ENCODE measurements around the gene SCUBE3. TPM values are rescaled to one million over a fixed set of nuclear protein-coding genes. Genes with fewer than 3 reads are reported as not detected.

Gene SCUBE3
- total RNA-seq, 3 donors from 2014 or later (not counting 1 experiment from before 2014, with no cell fraction given) = 0.25 to 0.31 TPM; not detected in 1

DNA sequence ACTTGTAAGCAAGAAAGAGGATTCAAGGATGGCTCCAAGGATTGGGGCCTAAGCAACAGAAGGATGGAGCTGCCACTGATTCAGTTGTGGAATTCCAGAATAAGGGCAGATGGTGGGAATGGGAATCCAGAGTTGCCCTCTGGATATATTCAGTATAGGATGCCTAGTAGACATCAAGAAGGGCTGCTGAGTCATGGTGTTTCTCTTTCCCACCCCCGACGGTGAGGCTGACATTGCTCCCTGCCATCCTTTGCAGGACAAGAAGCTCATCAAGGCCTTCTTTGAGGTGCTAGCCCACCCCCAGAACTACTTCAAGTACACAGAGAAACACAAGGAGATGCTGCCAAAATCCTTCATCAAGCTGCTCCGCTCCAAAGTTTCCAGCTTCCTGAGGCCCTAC lies 34.5 kb downstream of the SCUBE3 start:
- ATAC-seq = no peak
- no peak overlapping the region for H3K27ac Mint-ChIP-seq

DNA sequence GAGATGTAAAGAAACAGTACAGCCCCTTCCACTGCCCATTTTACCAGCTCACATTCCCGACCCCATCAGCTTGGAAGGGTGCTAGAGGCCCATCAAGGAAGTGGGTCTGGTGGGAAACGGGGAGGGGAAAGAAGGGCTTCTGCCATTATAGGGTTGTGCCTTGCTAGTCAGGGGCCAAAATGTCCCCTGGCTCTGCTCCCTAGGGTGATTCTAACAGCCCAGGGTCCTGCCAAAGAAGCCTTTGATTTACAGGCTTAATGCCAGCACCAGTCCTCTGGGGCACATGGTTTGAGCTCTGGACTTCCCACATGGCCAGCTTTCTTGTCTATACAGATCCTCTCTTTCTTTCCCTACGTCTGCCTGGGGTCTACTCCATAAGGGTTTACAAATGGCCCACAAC lies 35.2 kb downstream of the SCUBE3 start:
- H3K36me3 Mint-ChIP-seq = no peaks in the 10 kb centered on the region
- peak overlapping the region in 1 of 2 donors; percentile 39 for H3K27ac Mint-ChIP-seq

More for the DNA sequence above, 34.5 kb downstream of the SCUBE3 start:
- DNase-seq = no peak
- peaks cover 7% of the 10 kb centered on the region for H3K36me3 ChIP-seq (ENCODE audit: control insufficient read depth, insufficient read depth, low read length)
- no peak overlapping the region for H3K27ac ChIP-seq (ENCODE audit: low read length)
- H3K4me1 Mint-ChIP-seq = peaks cover 3 to 28% of the 10 kb centered on the region in 2 donors
- intact Hi-C loops (cut with micrococcal nuclease) = no loop called here
- no peaks in the 10 kb centered on the region for H3K9me3 Mint-ChIP-seq
- TF ChIP-seq, protein P1, sequence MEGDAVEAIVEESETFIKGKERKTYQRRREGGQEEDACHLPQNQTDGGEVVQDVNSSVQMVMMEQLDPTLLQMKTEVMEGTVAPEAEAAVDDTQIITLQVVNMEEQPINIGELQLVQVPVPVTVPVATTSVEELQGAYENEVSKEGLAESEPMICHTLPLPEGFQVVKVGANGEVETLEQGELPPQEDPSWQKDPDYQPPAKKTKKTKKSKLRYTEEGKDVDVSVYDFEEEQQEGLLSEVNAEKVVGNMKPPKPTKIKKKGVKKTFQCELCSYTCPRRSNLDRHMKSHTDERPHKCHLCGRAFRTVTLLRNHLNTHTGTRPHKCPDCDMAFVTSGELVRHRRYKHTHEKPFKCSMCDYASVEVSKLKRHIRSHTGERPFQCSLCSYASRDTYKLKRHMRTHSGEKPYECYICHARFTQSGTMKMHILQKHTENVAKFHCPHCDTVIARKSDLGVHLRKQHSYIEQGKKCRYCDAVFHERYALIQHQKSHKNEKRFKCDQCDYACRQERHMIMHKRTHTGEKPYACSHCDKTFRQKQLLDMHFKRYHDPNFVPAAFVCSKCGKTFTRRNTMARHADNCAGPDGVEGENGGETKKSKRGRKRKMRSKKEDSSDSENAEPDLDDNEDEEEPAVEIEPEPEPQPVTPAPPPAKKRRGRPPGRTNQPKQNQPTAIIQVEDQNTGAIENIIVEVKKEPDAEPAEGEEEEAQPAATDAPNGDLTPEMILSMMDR (IDR thresholded peaks at IDR 0.05) = no peak
- no peaks in the 10 kb centered on the region for H3K9me3 ChIP-seq (ENCODE audit: control insufficient read depth, insufficient read depth, low read length)
- no peaks in the 10 kb centered on the region for H3K27me3 Mint-ChIP-seq (ENCODE audit: low read depth in 2 of 2)
- H3K4me3 Mint-ChIP-seq = no peak overlapping the region
- WGBS (ENCODE audit: insufficient coverage) = 52% methylated on average over 3 of the region's 3 CpGs
- H3K4me3 ChIP-seq (ENCODE audit: low read length) = no peak overlapping the region
- H3K4me1 ChIP-seq (ENCODE audit: control insufficient read depth, insufficient read depth, low read length) = no peaks in the 10 kb centered on the region
- no peaks in the 10 kb centered on the region for H3K36me3 Mint-ChIP-seq
- H3K27me3 ChIP-seq (ENCODE audit: control insufficient read depth, insufficient read depth, low read length) = no peaks in the 10 kb centered on the region

DNA sequence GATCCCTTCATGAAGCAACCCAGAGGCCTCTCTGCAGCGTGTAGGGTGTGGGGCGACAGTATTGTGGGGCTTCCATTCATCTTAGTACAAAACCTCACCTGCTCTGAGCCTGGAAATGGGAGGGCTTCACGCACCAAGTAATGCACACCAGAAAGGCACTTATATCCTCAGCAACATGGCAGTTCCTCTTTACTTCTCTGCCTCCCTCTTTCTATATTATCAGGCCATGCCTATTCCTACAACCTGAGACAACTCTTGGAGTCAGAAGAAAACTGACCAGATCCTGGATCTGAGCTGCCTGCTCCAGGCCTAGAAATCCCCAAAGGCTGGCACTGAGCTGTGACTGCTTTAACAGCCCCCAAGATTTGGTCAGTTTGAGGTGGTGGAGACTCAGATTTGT lies 38.2 kb downstream of the SCUBE3 start:
- Histone ChIP-seq H3K27ac (ENCODE audit: low read length) (no peak overlapping the region), H3K4me1 (ENCODE audit: control insufficient read depth, insufficient read depth, low read length) (no peaks in the 10 kb centered on the region), H3K9me3 (ENCODE audit: control insufficient read depth, insufficient read depth, low read length) (no peaks in the 10 kb centered on the region), H3K4me3 (ENCODE audit: low read length) (no peak overlapping the region), H3K36me3 (ENCODE audit: control insufficient read depth, insufficient read depth, low read length) (no peaks in the 10 kb centered on the region), H3K27me3 (ENCODE audit: control insufficient read depth, insufficient read depth, low read length) (no peaks in the 10 kb centered on the region)
- no peaks in the 10 kb centered on the region for H3K27me3 Mint-ChIP-seq (ENCODE audit: low read depth in 2 of 2)
- no peaks in the 10 kb centered on the region for H3K36me3 Mint-ChIP-seq
- TF ChIP-seq, protein P1 (IDR thresholded peaks at IDR 0.05) = no peak
- no peaks in the 10 kb centered on the region for H3K9me3 Mint-ChIP-seq
- peaks cover 4 to 24% of the 10 kb centered on the region in 2 donors for H3K4me1 Mint-ChIP-seq
- no peak for ATAC-seq
- 100% methylated on average over 2 of the region's 3 CpGs for WGBS (ENCODE audit: insufficient coverage)
- no peak for DNase-seq
- intact Hi-C loops (cut with micrococcal nuclease) = no loop called here
- H3K27ac Mint-ChIP-seq = no peak overlapping the region
- no peak overlapping the region for H3K4me3 Mint-ChIP-seq

More for the DNA sequence above, 35.2 kb downstream of the SCUBE3 start:
- Histone ChIP-seq H3K27me3 (ENCODE audit: control insufficient read depth, insufficient read depth, low read length) (no peaks in the 10 kb centered on the region), H3K36me3 (ENCODE audit: control insufficient read depth, insufficient read depth, low read length) (peaks cover 7% of the 10 kb centered on the region), H3K27ac (ENCODE audit: low read length) (no peak overlapping the region), H3K9me3 (ENCODE audit: control insufficient read depth, insufficient read depth, low read length) (no peaks in the 10 kb centered on the region), H3K4me3 (ENCODE audit: low read length) (no peak overlapping the region), H3K4me1 (ENCODE audit: control insufficient read depth, insufficient read depth, low read length) (no peaks in the 10 kb centered on the region)
- Mint-ChIP-seq H3K4me1 (peaks cover 4 to 31% of the 10 kb centered on the region in 2 donors), H3K27me3 (ENCODE audit: low read depth in 2 of 2) (no peaks in the 10 kb centered on the region), H3K4me3 (no peak overlapping the region), H3K9me3 (no peaks in the 10 kb centered on the region)
- ATAC-seq (no peak), DNase-seq (no peak)
- intact Hi-C loops (cut with micrococcal nuclease) = no loop called here
- WGBS (ENCODE audit: insufficient coverage) = 97% methylated on average over 2 of the region's 3 CpGs
- TF ChIP-seq, protein P1 (IDR thresholded peaks at IDR 0.05) = no peak

DNA sequence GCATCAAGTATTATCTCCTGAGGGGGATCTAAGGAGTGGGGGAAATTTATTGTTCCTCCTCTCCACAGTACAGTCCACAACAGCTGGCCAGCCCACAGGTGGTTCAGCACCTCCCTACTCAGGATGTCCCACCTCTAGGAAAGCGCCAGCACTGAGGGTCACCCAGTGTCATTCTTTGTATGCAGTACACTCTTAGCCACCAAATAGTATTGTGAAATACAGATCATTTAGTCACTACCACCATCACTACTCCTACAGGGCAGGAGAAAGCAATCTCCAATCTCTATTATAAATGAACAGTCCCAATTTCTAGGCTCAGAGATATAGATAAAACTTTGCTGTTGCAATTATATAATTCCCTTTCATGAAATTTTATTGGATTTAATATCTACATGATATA lies 39.5 kb downstream of the SCUBE3 start:
- Histone ChIP-seq H3K27ac (ENCODE audit: low read length) (no peak overlapping the region), H3K27me3 (ENCODE audit: control insufficient read depth, insufficient read depth, low read length) (no peaks in the 10 kb centered on the region), H3K9me3 (ENCODE audit: control insufficient read depth, insufficient read depth, low read length) (no peaks in the 10 kb centered on the region), H3K36me3 (ENCODE audit: control insufficient read depth, insufficient read depth, low read length) (no peaks in the 10 kb centered on the region), H3K4me3 (ENCODE audit: low read length) (no peak overlapping the region), H3K4me1 (ENCODE audit: control insufficient read depth, insufficient read depth, low read length) (peaks cover 3% of the 10 kb centered on the region)
- H3K4me1 Mint-ChIP-seq = peaks cover 4 to 24% of the 10 kb centered on the region in 2 donors
- WGBS (ENCODE audit: insufficient coverage) = 87% methylated on average over 1 of the region's 1 CpG
- H3K36me3 Mint-ChIP-seq = no peaks in the 10 kb centered on the region
- ATAC-seq (no peak), DNase-seq (no peak)
- no peaks in the 10 kb centered on the region for H3K9me3 Mint-ChIP-seq
- no peaks in the 10 kb centered on the region for H3K27me3 Mint-ChIP-seq (ENCODE audit: low read depth in 2 of 2)
- H3K27ac Mint-ChIP-seq = no peak overlapping the region
- H3K4me3 Mint-ChIP-seq = no peak overlapping the region
- TF ChIP-seq, protein P1 (IDR thresholded peaks at IDR 0.05) = no peak
- intact Hi-C loops (cut with micrococcal nuclease) = no loop called here

Measured in natural killer cell (primary cell).